Fibroblast of skin of right quadriceps (primary cell): ENCODE data around the gene SPRTN.
A peak's percentile ranks its signal among the peaks of the same experiment; 100 is the strongest.

ENCODE experiments used
- DNase-seq: peaks from one replicate; pipeline ENCODE4 v3.0.0-alpha.2; 2013

SPRTN gene, protein sequence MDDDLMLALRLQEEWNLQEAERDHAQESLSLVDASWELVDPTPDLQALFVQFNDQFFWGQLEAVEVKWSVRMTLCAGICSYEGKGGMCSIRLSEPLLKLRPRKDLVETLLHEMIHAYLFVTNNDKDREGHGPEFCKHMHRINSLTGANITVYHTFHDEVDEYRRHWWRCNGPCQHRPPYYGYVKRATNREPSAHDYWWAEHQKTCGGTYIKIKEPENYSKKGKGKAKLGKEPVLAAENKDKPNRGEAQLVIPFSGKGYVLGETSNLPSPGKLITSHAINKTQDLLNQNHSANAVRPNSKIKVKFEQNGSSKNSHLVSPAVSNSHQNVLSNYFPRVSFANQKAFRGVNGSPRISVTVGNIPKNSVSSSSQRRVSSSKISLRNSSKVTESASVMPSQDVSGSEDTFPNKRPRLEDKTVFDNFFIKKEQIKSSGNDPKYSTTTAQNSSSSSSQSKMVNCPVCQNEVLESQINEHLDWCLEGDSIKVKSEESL

DNA sequence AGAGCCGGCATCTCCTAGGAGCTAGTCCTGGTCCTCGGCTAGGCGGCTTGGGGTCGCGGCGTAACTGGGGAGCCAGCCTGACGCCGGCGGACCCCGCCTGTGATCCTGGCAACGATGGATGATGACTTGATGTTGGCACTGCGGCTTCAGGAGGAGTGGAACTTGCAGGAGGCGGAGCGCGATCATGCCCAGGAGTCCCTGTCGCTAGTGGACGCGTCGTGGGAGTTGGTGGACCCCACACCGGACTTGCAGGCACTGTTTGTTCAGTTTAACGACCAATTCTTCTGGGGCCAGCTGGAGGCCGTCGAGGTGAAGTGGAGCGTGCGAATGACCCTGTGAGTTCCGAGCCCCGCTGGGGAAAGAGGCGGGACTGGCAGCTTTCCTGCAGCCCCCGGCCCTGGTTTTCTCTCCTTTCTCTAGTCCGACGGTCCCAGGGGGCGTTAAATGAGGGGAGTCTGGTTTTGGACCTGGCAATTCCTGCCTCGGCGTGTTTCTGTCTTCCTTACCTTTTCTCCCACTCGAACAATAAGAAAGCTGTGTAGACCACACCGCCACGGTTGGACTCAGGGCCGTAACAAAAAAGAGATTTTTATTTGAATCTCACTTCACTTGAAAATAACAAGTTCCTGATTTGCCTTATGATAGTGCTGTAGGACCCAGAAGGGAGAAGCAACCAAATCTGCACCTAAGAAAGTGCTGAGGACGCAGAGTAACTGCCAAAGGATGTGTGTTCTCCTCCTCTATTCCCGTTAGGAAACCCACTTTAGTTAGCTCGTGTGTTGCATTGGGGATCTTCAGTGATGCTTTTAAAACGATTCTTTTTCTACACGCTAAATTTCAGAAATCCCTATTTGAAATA lies at the start of gene SPRTN:
SPRTN (plus strand) TSS at position 24 of the 859 bp plus-strand sequence; CDS start at position 115, 91 bp downstream.
- DNase-seq, result no peak

- no peak for DNase-seq
Observed at GRCh38 chr1:231295938-231296337, 42.2 kb upstream of the SPRTN start.

GRCh38 chr1:231301990-231302389 lies 36.1 kb upstream of the SPRTN start:
- no peak for DNase-seq

DNA sequence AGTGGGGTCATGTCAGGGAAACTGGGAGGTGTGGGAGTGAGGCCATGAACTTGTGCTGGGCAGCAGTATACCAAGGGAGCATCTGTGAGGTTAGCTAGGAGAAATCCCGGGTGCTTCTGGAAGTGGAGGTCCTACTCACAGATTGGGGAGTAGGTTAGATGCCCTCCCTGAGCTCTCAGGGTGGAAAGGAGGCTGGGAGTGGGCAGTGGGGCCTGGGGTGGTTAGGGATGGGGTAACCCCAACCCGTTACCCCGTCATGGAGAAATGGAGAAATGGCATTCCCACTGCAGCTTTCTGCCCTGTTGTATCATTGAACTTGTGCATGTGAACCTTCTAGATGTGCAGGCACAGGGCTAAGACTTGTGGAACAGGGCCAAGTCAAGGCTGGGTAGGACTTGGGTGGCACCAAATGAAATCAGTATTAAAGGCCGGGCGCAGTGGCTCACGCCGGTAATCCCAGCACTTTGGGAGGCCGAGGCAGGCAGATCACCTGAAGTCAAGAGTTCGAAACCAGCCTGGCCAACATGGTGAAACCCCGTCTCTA lies 27.6 kb upstream of the SPRTN start:
- no peak for DNase-seq

GRCh38 chr1:231311720-231312431 lies 26.2 kb upstream of the SPRTN start:
- DNase-seq, result no peak

- no peak for DNase-seq
Observed at GRCh38 chr1:231312432-231312788, 25.7 kb upstream of the SPRTN start.

DNA sequence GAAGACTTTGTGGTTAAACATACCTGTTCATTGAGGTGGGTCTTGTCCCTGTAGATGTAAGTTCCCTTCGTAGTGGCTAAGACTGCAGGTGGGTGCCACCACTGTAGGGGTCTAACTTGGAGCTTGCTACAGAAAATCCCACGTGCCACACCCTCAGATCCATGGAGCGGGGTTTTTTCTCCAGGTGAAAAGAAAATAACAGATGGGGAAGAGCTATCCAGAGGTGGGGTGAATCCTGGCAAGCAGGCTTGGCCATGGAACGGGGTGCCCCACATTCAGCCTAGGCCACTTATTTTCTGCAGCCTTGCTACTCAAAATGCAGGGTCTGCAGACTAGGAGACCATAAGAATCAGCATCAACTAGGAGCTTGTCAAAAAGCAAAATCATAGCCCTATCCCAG lies 24.4 kb upstream of the SPRTN start:
- no peak for DNase-seq

DNA sequence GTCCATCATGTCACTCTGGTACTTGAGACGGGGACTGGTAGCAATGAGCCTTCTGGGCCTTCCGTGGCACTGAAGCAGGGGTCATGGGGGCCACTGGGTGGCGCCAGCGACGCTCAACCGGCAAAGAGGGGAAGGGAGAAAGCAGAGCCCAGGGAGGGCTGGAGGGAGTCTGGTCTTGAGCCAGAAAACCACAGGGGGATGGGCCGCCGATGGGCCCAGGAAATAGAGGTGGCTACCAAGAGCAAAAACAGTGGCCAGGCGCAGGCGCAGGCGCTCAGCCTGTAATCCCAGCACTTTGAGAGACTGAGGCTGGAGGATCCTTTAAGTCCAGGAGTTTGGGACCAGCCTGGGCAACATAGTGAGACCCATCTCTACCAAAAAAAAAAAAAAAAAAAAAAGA lies 22.2 kb upstream of the SPRTN start:
- peak; percentile 22 for DNase-seq

DNA sequence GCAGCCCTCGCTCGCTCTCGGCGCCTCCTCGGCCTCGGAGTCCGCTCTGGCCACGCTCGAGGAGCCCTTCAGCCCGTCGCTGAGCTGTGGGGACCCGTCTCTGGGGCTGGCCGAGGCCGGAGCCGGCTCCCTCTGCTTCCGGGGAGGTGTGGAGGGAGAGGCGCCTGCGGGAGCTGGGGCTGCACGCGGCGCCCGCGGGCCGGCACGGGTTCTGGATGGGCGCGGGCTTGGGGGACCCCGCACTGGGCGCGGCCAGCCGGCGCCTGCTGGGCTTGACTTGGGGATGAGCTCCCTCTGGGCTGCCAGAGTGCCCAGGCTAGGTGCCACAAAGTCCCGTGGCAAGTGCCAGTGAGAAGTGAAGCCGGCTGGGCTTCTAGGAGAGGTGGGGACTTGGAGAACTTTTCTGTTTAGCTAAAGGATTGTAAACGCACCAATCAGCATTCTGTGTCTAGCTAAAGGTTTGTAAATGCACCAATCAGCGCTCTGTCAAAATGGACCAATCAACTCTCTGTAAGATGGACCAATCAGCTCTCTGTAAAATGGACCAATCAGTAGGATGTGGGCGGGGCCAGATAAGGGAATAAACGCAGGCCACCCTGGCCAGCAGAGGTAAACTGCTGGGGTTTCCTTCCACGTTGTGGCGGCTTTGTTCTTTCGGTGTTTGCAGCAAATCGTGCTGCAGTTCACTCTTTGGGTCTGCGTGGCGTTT lies 20.6 kb upstream of the SPRTN start:
- DNase-seq, result no peak

- DNase-seq, result no peak
Observed at GRCh38 chr1:231318015-231318355, 20.1 kb upstream of the SPRTN start.

GRCh38 chr1:231318568-231318967 lies 19.5 kb upstream of the SPRTN start:
- DNase-seq, result no peak

- no peak for DNase-seq
Observed at GRCh38 chr1:231319080-231319479, 19.0 kb upstream of the SPRTN start.

DNA sequence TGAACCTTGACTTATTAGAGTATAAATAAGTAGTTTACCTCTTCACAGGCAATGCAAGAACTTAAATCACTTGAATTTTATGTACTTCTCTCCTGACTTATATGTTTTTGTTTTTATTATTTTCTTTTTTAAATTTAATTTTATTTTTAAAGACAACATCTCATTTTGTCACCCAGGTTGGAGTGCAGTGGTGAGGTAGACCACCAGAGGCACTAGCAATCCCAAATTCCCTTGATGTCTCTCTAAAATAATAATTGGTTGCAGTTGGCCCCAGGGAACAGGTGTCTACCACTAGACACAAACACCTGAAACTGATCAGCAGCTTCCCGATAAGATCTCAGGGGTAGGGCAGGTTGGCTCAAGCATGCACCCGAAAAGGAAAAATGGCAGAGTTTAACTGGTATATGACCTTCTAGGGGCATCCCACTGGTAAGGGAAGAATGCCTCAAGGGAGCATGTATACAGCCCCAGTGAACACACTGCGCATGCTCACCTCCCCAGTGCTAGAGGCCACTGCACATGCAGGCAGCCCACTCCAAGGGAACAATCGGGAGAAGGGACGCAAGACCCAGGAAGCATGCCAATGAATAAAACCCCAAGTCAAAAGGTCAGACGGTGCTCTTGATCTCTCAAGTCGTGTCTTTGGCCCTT lies 15.1 kb upstream of the SPRTN start:
- DNase-seq, result no peak

DNA sequence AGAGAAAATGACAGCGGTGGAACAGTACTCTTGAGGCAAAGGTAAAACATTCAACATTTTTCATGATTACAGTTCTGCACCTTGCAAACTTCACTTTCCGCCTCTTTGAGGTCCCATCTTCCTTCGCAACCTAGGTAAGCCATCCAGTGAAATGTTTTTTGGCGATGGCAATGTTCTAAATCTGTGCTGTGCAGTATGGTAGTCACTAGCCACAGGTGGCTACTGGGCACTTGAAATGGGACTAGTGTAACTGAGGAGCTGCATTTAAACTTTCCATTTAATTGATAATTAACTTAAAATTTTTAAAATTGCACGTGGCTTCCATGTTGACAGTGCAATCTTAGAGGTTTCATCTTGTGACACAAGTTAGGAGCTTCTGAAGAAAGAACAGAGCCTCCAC lies 13.4 kb upstream of the SPRTN start:
- DNase-seq, result no peak

- DNase-seq, result no peak
Observed at GRCh38 chr1:231326248-231326647, 11.8 kb upstream of the SPRTN start.

DNA sequence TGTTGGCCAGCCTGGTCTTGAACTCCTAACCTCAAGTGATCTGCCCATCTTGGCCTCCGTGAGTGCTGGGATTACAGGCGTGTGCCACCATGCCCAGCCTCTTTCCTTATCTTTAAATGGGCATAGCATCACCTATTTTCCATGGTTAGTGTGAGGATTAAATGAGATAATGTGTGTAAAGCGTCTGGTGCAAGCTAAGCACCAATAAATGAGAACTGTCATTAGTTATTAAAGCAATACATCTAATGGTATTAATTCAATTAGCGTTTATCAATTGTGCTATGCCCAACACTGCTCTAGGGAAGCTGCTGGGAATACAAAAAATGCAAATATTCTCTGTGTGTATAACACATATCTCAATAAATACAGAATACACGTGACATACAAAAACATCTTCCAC lies 10.5 kb upstream of the SPRTN start:
- no peak for DNase-seq

GRCh38 chr1:231329483-231329882 lies 8.6 kb upstream of the SPRTN start:
- DNase-seq, result no peak

- DNase-seq, result no peak
Observed at GRCh38 chr1:231332761-231333160, 5.3 kb upstream of the SPRTN start.

DNA sequence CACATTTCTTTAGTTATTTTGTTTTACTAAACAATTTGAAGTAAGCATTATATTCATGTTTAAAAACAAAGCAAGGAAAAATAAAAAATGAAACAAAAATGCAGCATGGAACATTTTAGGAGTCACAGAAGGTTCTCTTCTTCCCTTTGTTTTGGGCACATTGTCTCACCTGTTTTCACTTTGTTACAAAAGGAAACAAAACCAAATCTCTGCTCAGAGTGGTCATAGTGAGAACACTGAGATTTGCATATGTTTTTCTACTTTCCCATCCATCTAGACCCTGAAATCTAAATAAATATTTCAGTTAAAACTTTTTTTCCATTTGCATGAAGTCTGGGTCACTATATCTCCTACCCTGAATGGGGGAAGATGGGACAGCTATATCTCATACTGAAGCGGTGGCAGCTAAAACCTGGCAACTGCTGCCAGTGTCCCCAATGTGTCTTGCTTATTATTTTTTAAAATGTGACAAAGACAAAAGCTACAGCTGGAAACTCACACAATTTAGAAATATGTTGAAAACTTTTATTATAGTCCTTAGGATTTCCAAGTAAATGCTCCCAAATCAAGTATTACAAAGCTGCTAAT lies 3.9 kb upstream of the SPRTN start:
- no peak for DNase-seq

GRCh38 chr1:231334952-231335351 lies 3.1 kb upstream of the SPRTN start:
- DNase-seq, result no peak
